ENCODE data around the gene PACSIN2. TPM values are rescaled to one million over a fixed set of nuclear protein-coding genes. Genes with fewer than 3 reads are reported as not detected.

PACSIN2 gene
- total RNA-seq, 1 experiment from 2014 or later, result 224 TPM

GRCh38 chr22:42948294-42948693 lies 66.7 kb downstream of the PACSIN2 start:
- Mint-ChIP-seq H3K36me3 (ENCODE audit: insufficient read depth, unreplicated experiment) (peaks cover 81% of the 10 kb centered on the region), H3K9me3 (ENCODE audit: low read depth, unreplicated experiment) (peaks cover 5% of the 10 kb centered on the region), H3K4me3 (ENCODE audit: low read depth, unreplicated experiment) (peak overlapping the region; percentile 71), H3K27me3 (ENCODE audit: unreplicated experiment) (no peaks in the 10 kb centered on the region), H3K4me1 (ENCODE audit: low read depth, unreplicated experiment) (peaks cover 92% of the 10 kb centered on the region), H3K27ac (ENCODE audit: unreplicated experiment) (peak overlapping the region; percentile 99)
- CTCF ChIA-PET, result interaction anchor here (0.6 to 2.1 kb wide), 6 partner anchors 9 to 60 kb away, joined by 3 to 9 read pairs (median 6); no protein-coding TSS in a partner anchor
- BruUV-seq (replicated peaks), result no TSS peak
- intact Hi-C loops (cut with micrococcal nuclease; ENCODE audit: unreplicated experiment), result no loop called here
- no peak for TF ChIP-seq CTCF (IDR thresholded peaks at IDR 0.05; ENCODE audit: unreplicated experiment)
- no peak for DNase-seq

- Mint-ChIP-seq H3K27me3 (ENCODE audit: unreplicated experiment) (no peaks in the 10 kb centered on the region), H3K27ac (ENCODE audit: unreplicated experiment) (peak overlapping the region; percentile 99), H3K36me3 (ENCODE audit: insufficient read depth, unreplicated experiment) (peaks cover 80% of the 10 kb centered on the region), H3K4me3 (ENCODE audit: low read depth, unreplicated experiment) (peak overlapping the region; percentile 71), H3K9me3 (ENCODE audit: low read depth, unreplicated experiment) (peaks cover 5% of the 10 kb centered on the region), H3K4me1 (ENCODE audit: low read depth, unreplicated experiment) (peaks cover 94% of the 10 kb centered on the region)
- no peak for TF ChIP-seq CTCF (IDR thresholded peaks at IDR 0.05; ENCODE audit: unreplicated experiment)
- CTCF ChIA-PET, result interaction anchor here (0.6 to 2.1 kb wide), 14 partner anchors 10 to 907 kb away, joined by 3 to 9 read pairs (median 4); no protein-coding TSS in a partner anchor
- TSS peak; percentile 92 for BruUV-seq (replicated peaks)
- peak; percentile 86 for DNase-seq
- intact Hi-C loops (cut with micrococcal nuclease; ENCODE audit: unreplicated experiment), result loop anchor here (2.0 kb wide), 1 partner anchor 15 kb away; no protein-coding TSS in a partner anchor
Measured at GRCh38 chr22:42947211-42947990, 67.5 kb downstream of the PACSIN2 start.

GRCh38 chr22:42946546-42947198 lies 68.3 kb downstream of the PACSIN2 start:
- Mint-ChIP-seq H3K4me1 (ENCODE audit: low read depth, unreplicated experiment) (peaks cover 90% of the 10 kb centered on the region), H3K9me3 (ENCODE audit: low read depth, unreplicated experiment) (peaks cover 5% of the 10 kb centered on the region), H3K27ac (ENCODE audit: unreplicated experiment) (peak overlapping the region; percentile 99), H3K27me3 (ENCODE audit: unreplicated experiment) (no peaks in the 10 kb centered on the region), H3K4me3 (ENCODE audit: low read depth, unreplicated experiment) (peak overlapping the region; percentile 71), H3K36me3 (ENCODE audit: insufficient read depth, unreplicated experiment) (peaks cover 80% of the 10 kb centered on the region)
- TF ChIP-seq CTCF (IDR thresholded peaks at IDR 0.05; ENCODE audit: unreplicated experiment), result no peak
- intact Hi-C loops (cut with micrococcal nuclease; ENCODE audit: unreplicated experiment), result loop anchor here (2.0 kb wide), 1 partner anchor 16 kb away; no protein-coding TSS in a partner anchor
- TSS peak; percentile 54 for BruUV-seq (replicated peaks)
- DNase-seq, result no peak
- CTCF ChIA-PET, result interaction anchor here (0.6 to 2.1 kb wide), 10 partner anchors 9 to 907 kb away, joined by 3 to 9 read pairs (median 4); no protein-coding TSS in a partner anchor

- no peak for TF ChIP-seq CTCF (IDR thresholded peaks at IDR 0.05; ENCODE audit: unreplicated experiment)
- Mint-ChIP-seq H3K36me3 (ENCODE audit: insufficient read depth, unreplicated experiment) (peaks cover 83% of the 10 kb centered on the region), H3K9me3 (ENCODE audit: low read depth, unreplicated experiment) (peaks cover 5% of the 10 kb centered on the region), H3K4me3 (ENCODE audit: low read depth, unreplicated experiment) (peak overlapping the region; percentile 71), H3K4me1 (ENCODE audit: low read depth, unreplicated experiment) (peaks cover 90% of the 10 kb centered on the region), H3K27ac (ENCODE audit: unreplicated experiment) (peak overlapping the region; percentile 99), H3K27me3 (ENCODE audit: unreplicated experiment) (no peaks in the 10 kb centered on the region)
- intact Hi-C loops (cut with micrococcal nuclease; ENCODE audit: unreplicated experiment), result loop anchor here (2.0 kb wide), 1 partner anchor 17 kb away; no protein-coding TSS in a partner anchor
- CTCF ChIA-PET, result no interaction called here
- no TSS peak for BruUV-seq (replicated peaks)
- no peak for DNase-seq
Measured at GRCh38 chr22:42945736-42946135, 69.2 kb downstream of the PACSIN2 start.

Data from Calu3 (cell line).